Measurements from ENCODE around the gene YPEL3. TPM values are rescaled to one million over a fixed set of nuclear protein-coding genes. Genes with fewer than 3 reads are reported as not detected.

The YPEL3 gene
- total and polyA plus RNA-seq, 2 of the 8 experiments (the other 6 are each of a cell fraction or from before 2014, with no cell fraction given): 40.3 to 53.3 TPM

DNA sequence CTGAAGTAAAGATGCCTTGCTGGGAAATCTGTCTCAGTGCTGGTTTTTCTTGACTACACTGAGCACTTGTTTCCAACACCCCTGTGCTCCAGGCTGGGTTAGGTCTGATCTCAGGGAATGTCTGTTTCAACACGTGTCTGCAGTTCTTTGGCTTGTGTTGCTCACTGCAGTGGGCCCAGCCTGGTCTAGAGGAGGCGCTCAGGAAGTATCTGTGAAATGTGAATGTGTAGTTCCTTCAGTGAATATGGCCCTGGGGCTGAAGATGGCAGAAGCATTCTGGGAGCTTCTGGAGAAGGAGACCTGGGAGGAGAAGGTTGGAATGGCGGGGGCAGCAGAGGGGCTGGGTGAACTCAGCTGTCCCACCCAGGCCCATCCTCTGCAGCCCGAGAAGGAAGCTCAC, 8.1 kb upstream of the YPEL3 start (continued):
- TF ChIP-seq, protein P1, sequence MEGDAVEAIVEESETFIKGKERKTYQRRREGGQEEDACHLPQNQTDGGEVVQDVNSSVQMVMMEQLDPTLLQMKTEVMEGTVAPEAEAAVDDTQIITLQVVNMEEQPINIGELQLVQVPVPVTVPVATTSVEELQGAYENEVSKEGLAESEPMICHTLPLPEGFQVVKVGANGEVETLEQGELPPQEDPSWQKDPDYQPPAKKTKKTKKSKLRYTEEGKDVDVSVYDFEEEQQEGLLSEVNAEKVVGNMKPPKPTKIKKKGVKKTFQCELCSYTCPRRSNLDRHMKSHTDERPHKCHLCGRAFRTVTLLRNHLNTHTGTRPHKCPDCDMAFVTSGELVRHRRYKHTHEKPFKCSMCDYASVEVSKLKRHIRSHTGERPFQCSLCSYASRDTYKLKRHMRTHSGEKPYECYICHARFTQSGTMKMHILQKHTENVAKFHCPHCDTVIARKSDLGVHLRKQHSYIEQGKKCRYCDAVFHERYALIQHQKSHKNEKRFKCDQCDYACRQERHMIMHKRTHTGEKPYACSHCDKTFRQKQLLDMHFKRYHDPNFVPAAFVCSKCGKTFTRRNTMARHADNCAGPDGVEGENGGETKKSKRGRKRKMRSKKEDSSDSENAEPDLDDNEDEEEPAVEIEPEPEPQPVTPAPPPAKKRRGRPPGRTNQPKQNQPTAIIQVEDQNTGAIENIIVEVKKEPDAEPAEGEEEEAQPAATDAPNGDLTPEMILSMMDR (IDR thresholded peaks at IDR 0.05; ENCODE audit: control extremely low read depth in 1 of 3, insufficient read depth in 1 of 3, low read depth in 1 of 3, low read length in 3 of 3): no peak
- no peak for TF ChIP-seq SIRT6 (IDR thresholded peaks at IDR 0.05; ENCODE audit: low read length)
- no peak for TF ChIP-seq JUN (IDR thresholded peaks at IDR 0.05; ENCODE audit: low read depth, low read length)
- no peak for TF ChIP-seq YY1 (IDR thresholded peaks at IDR 0.05; ENCODE audit: low read depth, low read length)
- TF ChIP-seq EZH2 (IDR thresholded peaks at IDR 0.05; ENCODE audit: low read depth, low read length, severe bottlenecking): no peak
- TF ChIP-seq TBP (IDR thresholded peaks at IDR 0.05; ENCODE audit: low read depth, low read length): no peak
